CD14-positive monocyte (primary cell): ENCODE results near the gene FHOD3. TPM values are rescaled to one million over a fixed set of nuclear protein-coding genes. Genes with fewer than 3 reads are reported as not detected.

Source experiments
- DNase-seq, 3 donors: peaks; one replicate each; pipeline ENCODE4 v3.0.0-alpha.2; 2011 to 2022
- H2AFZ ChIP-seq: 2 replicates; pipeline ENCODE4 v1.6.0; 2012; ENCODE audit warnings: mild to moderate bottlenecking, low read depth, low read length, inconsistent platforms; ENCODE audit not compliant: insufficient read depth, poor library complexity, severe bottlenecking
- H3K27ac ChIP-seq, 2 donors: 1 replicate in 1 of 2; 2 replicates in 1 of 2; pipeline ENCODE4 v1.5.1; 2012 to 2013; ENCODE audit warnings: low read length in 2 of 2, control low read depth in 1 of 2, inconsistent platforms in 1 of 2, low read depth in 1 of 2, mild to moderate bottlenecking in 1 of 2
- H3K27me3 ChIP-seq, 2 donors: one replicate each; pipeline versions ENCODE4 v1.6.0 to v1.6.1; 2011 to 2013; ENCODE audit warnings: low read length in 2 of 2; ENCODE audit not compliant: control insufficient read depth in 2 of 2, insufficient read depth in 2 of 2
- H3K36me3 ChIP-seq, 2 donors: replicated peaks in 1 of 2; 1 replicate in 1 of 2; 2 replicates in 1 of 2; pipeline versions ENCODE4 v1.5.1 to v1.6.1; 2012 to 2013; ENCODE audit warnings: low read length in 2 of 2, control low read depth in 1 of 2, inconsistent platforms in 1 of 2, mild to moderate bottlenecking in 1 of 2; ENCODE audit not compliant: insufficient read depth in 2 of 2, control insufficient read depth in 1 of 2
- H3K4me1 ChIP-seq, 2 donors: 1 replicate in 1 of 2; 2 replicates in 1 of 2; pipeline versions ENCODE4 v1.5.1 to v1.6.1; 2012 to 2013; ENCODE audit warnings: low read length in 2 of 2, control low read depth in 1 of 2, inconsistent platforms in 1 of 2, mild to moderate bottlenecking in 1 of 2, moderate library complexity in 1 of 2; ENCODE audit not compliant: insufficient read depth in 2 of 2, control insufficient read depth in 1 of 2
- H3K4me2 ChIP-seq: replicated peaks from 2 replicates; pipeline ENCODE3; 2012; ENCODE audit warnings: low read length, moderate library complexity, mild to moderate bottlenecking; ENCODE audit not compliant: poor library complexity, severe bottlenecking; ENCODE audit errors: extremely low read depth
- H3K4me3 ChIP-seq, 3 experiments: fragments of 200-600 bp in 1 of 3; sonication (generic) in 1 of 3; replicated peaks in 1 of 3; 1 replicate in 2 of 3; 2 replicates in 1 of 3; pipeline ENCODE4 v1.5.1; 2011 to 2013; ENCODE audit warnings: low read length in 3 of 3, mild to moderate bottlenecking in 3 of 3, control low read depth in 2 of 3, low read depth in 2 of 3, inconsistent platforms in 1 of 3, moderate library complexity in 1 of 3
- H3K79me2 ChIP-seq: 2 replicates; pipeline ENCODE4 v1.6.0; 2012; ENCODE audit warnings: mild to moderate bottlenecking, control low read depth, inconsistent platforms, low read length, moderate library complexity; ENCODE audit not compliant: insufficient read depth
- H3K9ac ChIP-seq: 2 replicates; pipeline ENCODE4 v1.6.0; 2017; ENCODE audit warnings: low read length, mild to moderate bottlenecking; ENCODE audit not compliant: insufficient read depth, poor library complexity, severe bottlenecking
- H3K9me3 ChIP-seq, 2 donors: replicated peaks in 1 of 2; 1 replicate in 1 of 2; 2 replicates in 1 of 2; pipeline versions ENCODE4 v1.5.1 to v1.6.1; 2012 to 2013; ENCODE audit warnings: low read length in 2 of 2, control low read depth in 1 of 2; ENCODE audit not compliant: control insufficient read depth in 1 of 2, insufficient read depth in 1 of 2
- H4K20me1 ChIP-seq: 2 replicates; pipeline ENCODE4 v1.6.0; 2012; ENCODE audit warnings: mild to moderate bottlenecking, low read length, control low read depth, moderate library complexity; ENCODE audit not compliant: insufficient read depth
- H3K27ac Mint-ChIP-seq, 7 donors: one replicate each; pipeline ENCODE4 v1.8.0; 2020; ENCODE audit warnings: mild to moderate bottlenecking in 7 of 7, mixed read lengths in 7 of 7, moderate library complexity in 6 of 7, inconsistent platforms in 2 of 7
- H3K27me3 Mint-ChIP-seq, 3 donors: one replicate each; pipeline ENCODE4 v1.8.0; 2021 to 2022; ENCODE audit warnings: low read depth in 3 of 3, mild to moderate bottlenecking in 3 of 3, mixed read lengths in 3 of 3, moderate library complexity in 3 of 3, inconsistent platforms in 1 of 3
- H3K36me3 Mint-ChIP-seq, 2 donors: one replicate each; pipeline ENCODE4 v1.8.0; 2020; ENCODE audit warnings: mixed read lengths in 2 of 2, inconsistent platforms in 1 of 2, mild to moderate bottlenecking in 1 of 2
- H3K4me1 Mint-ChIP-seq: one replicate; pipeline ENCODE4 v1.8.0; 2020; ENCODE audit warnings: mild to moderate bottlenecking, mixed read lengths
- H3K4me3 Mint-ChIP-seq, 2 donors: one replicate each; pipeline ENCODE4 v1.8.0; 2020; ENCODE audit warnings: mild to moderate bottlenecking in 2 of 2, mixed read lengths in 2 of 2, moderate library complexity in 1 of 2
- H3K9me3 Mint-ChIP-seq, 7 donors: one replicate each; pipeline ENCODE4 v1.8.0; 2020 to 2022; ENCODE audit warnings: mixed read lengths in 7 of 7, mild to moderate bottlenecking in 6 of 7, moderate library complexity in 6 of 7, inconsistent platforms in 2 of 7
- CTCF ChIP-seq: fragments of 200-600 bp; IDR thresholded peaks from one replicate; pipeline ENCODE4 v1.8.0; 2022; ENCODE audit warnings: antibody characterized with exemption, mild to moderate bottlenecking
- WGBS: methylation state at CpG from one replicate; pipeline ENCODE4 v1.1.5; 2013; ENCODE audit warnings: missing lambda C conversion rate; ENCODE audit not compliant: insufficient coverage; 5-methylcytosine and 5-hydroxymethylcytosine counted together
- intact Hi-C, 2 donors: fragments of 100-400 bp; cut with micrococcal nuclease; formaldehyde crosslinking; loops; one replicate each; pipeline versions ENCODE4 v1.15.0 to v1.15.1; 2023
- polyA plus RNA-seq, 3 donors: library from polyadenylated mRNA; depleted of rRNA in 1 of 3; unstranded in 2 of 3; stranded (reverse) in 1 of 3; fragments of 300-500 nt in 2 of 3; fragments of >200 nt in 1 of 3; fragmentation: Illumina TruSeq in 2 of 3; gene quantifications; 1 replicate in 2 of 3; 2 replicates in 1 of 3; pipeline ENCODE4 v1.2.3, GENCODE V29; 2012 to 2021

The FHOD3 gene
- polyA plus RNA-seq, 3 donors = not detected

DNA sequence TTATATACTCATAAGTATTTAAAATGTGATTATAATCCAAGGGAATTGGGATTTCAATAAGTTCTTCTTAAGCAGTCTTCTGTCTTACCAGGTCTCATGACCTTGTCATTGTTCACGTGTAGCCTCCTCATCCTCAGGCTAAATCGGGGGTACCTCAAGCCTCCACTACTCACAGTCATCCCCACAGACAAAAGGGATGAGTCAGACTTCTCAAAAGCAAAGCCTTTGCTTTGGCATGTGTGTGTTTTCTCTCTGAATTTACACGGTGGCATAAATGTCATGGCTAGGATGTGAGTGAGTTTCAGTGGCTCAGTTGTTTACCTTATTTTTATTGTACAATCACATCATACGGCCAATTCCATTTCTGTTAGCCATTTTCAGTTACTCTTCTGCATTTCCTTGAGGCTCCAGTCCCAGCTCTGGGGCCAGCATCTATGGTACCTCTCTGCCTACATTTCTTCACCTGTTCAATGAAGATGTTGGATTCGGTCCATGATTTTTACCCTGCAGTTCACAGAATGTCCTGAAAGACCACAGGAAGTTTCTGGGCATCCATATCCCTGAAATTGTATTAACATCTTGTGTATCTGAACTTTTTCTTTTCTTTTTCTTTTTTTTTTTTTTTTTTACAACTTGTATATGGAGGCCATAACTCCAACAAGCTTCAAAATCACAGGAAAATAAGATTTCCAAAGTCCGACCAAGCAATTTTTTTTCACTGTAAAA, 195.3 kb downstream of the FHOD3 start:
- no peak overlapping the region for H3K27ac Mint-ChIP-seq
- H4K20me1 ChIP-seq = no peaks in the 10 kb centered on the region
- peaks cover 0 to 3% (median 2%) of the 10 kb centered on the region in 3 donors for H3K27me3 Mint-ChIP-seq
- no peak overlapping the region for H2AFZ ChIP-seq
- no peak overlapping the region for H3K4me2 ChIP-seq
- no peaks in the 10 kb centered on the region for H3K27me3 ChIP-seq
- 100% methylated on average over 1 of the region's 6 CpGs for WGBS
- H3K4me1 Mint-ChIP-seq = no peaks in the 10 kb centered on the region
- no peaks in the 10 kb centered on the region for H3K36me3 Mint-ChIP-seq
- no peaks in the 10 kb centered on the region for H3K36me3 ChIP-seq
- intact Hi-C loops = no loop called here
- no peaks in the 10 kb centered on the region for H3K9me3 ChIP-seq
- no peaks in the 10 kb centered on the region for H3K4me1 ChIP-seq
- H3K4me3 ChIP-seq = no peak overlapping the region
- H3K4me3 Mint-ChIP-seq = no peak overlapping the region
- no peak overlapping the region for H3K27ac ChIP-seq
- peaks cover 0 to 4% (median 4%) of the 10 kb centered on the region in 7 donors for H3K9me3 Mint-ChIP-seq
- no peaks in the 10 kb centered on the region for H3K79me2 ChIP-seq
- TF ChIP-seq CTCF = no peak
- DNase-seq = no peak
- H3K9ac ChIP-seq = no peak overlapping the region

GRCh38 chr18:36493349-36494159, 196.0 kb downstream of the FHOD3 start:
- WGBS = 89% methylated on average over 5 of the region's 15 CpGs
- Histone ChIP-seq H3K4me1 (no peaks in the 10 kb centered on the region), H3K4me3 (no peak overlapping the region), H2AFZ (no peak overlapping the region), H3K36me3 (no peaks in the 10 kb centered on the region), H4K20me1 (no peaks in the 10 kb centered on the region), H3K9ac (no peak overlapping the region), H3K79me2 (no peaks in the 10 kb centered on the region), H3K9me3 (no peaks in the 10 kb centered on the region), H3K27me3 (no peaks in the 10 kb centered on the region), H3K4me2 (no peak overlapping the region), H3K27ac (no peak overlapping the region)
- peaks cover 0 to 4% (median 4%) of the 10 kb centered on the region in 7 donors for H3K9me3 Mint-ChIP-seq
- H3K4me3 Mint-ChIP-seq = no peak overlapping the region
- TF ChIP-seq CTCF = no peak
- intact Hi-C loops = no loop called here
- no peaks in the 10 kb centered on the region for H3K4me1 Mint-ChIP-seq
- no peak overlapping the region for H3K27ac Mint-ChIP-seq
- H3K27me3 Mint-ChIP-seq = peaks cover 0 to 3% (median 2%) of the 10 kb centered on the region in 3 donors
- H3K36me3 Mint-ChIP-seq = no peaks in the 10 kb centered on the region
- no peak for DNase-seq
